GM19193 (cell line): ENCODE results near the gene LHX5.

Experiments
- POLR2A ChIP-seq: IDR thresholded peaks from 4 replicates; pipeline ENCODE4 v1.6.1; 2011; ENCODE audit not compliant: insufficient read depth, insufficient read length; ENCODE audit errors: extremely low read depth

The LHX5 gene

GRCh38 chr12:113471619-113472171 is at the start of gene LHX5:
LHX5 (minus strand) TSS chr12:113471871; CDS start chr12:113471498, 373 bp downstream.
- TF ChIP-seq POLR2A = no peak

- no peak for TF ChIP-seq POLR2A
Observed at GRCh38 chr12:113519464-113520307, 48.0 kb upstream of the LHX5 start.

GRCh38 chr12:113515082-113515856 is 43.6 kb upstream of the LHX5 start:
- no peak for TF ChIP-seq POLR2A

GRCh38 chr12:113514602-113515001 is 42.9 kb upstream of the LHX5 start:
- TF ChIP-seq POLR2A = no peak

GRCh38 chr12:113512568-113512967 is 40.9 kb upstream of the LHX5 start:
- TF ChIP-seq POLR2A = no peak

- no peak for TF ChIP-seq POLR2A
Observed at GRCh38 chr12:113506867-113507266, 35.2 kb upstream of the LHX5 start.

GRCh38 chr12:113505941-113506340 is 34.3 kb upstream of the LHX5 start:
- no peak for TF ChIP-seq POLR2A

GRCh38 chr12:113504917-113505316 is 33.2 kb upstream of the LHX5 start:
- TF ChIP-seq POLR2A = no peak

GRCh38 chr12:113500782-113501311 is 29.2 kb upstream of the LHX5 start:
- TF ChIP-seq POLR2A = no peak

GRCh38 chr12:113500306-113500675 is 28.6 kb upstream of the LHX5 start:
- no peak for TF ChIP-seq POLR2A

- TF ChIP-seq POLR2A = no peak
Observed at GRCh38 chr12:113498490-113498889, 26.8 kb upstream of the LHX5 start.

- TF ChIP-seq POLR2A = no peak
Observed at GRCh38 chr12:113497693-113498092, 26.0 kb upstream of the LHX5 start.

- TF ChIP-seq POLR2A = no peak
Observed at GRCh38 chr12:113488322-113488721, 16.7 kb upstream of the LHX5 start.

- TF ChIP-seq POLR2A = no peak
Observed at GRCh38 chr12:113486722-113487121, 15.1 kb upstream of the LHX5 start.

GRCh38 chr12:113485330-113485729 is 13.7 kb upstream of the LHX5 start:
- no peak for TF ChIP-seq POLR2A
